HCT116 (cell line): ENCODE measurements around the gene ICE1.

ENCODE experiments used
- CEBPB ChIP-seq: IDR thresholded peaks from 2 replicates; pipeline ENCODE4 v1.6.1; 2012; ENCODE audit warnings: low read depth
- EZH2 ChIP-seq: fragments of 200-600 bp; sonication (generic); IDR thresholded peaks from 2 replicates; pipeline ENCODE4 v1.6.1; 2017; ENCODE audit warnings: antibody characterized with exemption, mixed run types
- EZH2phosphoT487 ChIP-seq: fragments of 200-600 bp; IDR thresholded peaks from 2 replicates; pipeline ENCODE4 v1.6.1; 2018; ENCODE audit warnings: antibody characterized with exemption, borderline replicate concordance
- JUND ChIP-seq: IDR thresholded peaks from 2 replicates; pipeline ENCODE4 v1.6.1; 2012
- POLR2A ChIP-seq: IDR thresholded peaks from 2 replicates; pipeline ENCODE4 v1.7.0; 2011; ENCODE audit warnings: borderline replicate concordance; ENCODE audit not compliant: insufficient read depth, insufficient read length; ENCODE audit errors: extremely low read depth
- POLR2AphosphoS5 ChIP-seq: IDR thresholded peaks from 2 replicates; pipeline ENCODE4 v1.6.1; 2011; ENCODE audit warnings: mild to moderate bottlenecking, low read depth, low read length, moderate library complexity
- RAD21 ChIP-seq: IDR thresholded peaks from 2 replicates; pipeline ENCODE4 v1.6.1; 2012; ENCODE audit warnings: low read depth, mild to moderate bottlenecking
- SRF ChIP-seq: IDR thresholded peaks from 2 replicates; pipeline ENCODE4 v1.6.1; 2012; ENCODE audit warnings: low read depth
- TF ChIP-seq, protein P1 (sequence below), 3 experiments: fragments of 200-600 bp in 1 of 3; sonication (generic) in 1 of 3; IDR thresholded peaks in 2 of 3; conservative IDR thresholded peaks in 1 of 3; 2 replicates each; pipeline ENCODE4 v1.5.1; 2012 to 2017; ENCODE audit warnings: low read depth in 2 of 3, low read length in 2 of 3, antibody characterized with exemption in 1 of 3, borderline replicate concordance in 1 of 3, control low read depth in 1 of 3, mild to moderate bottlenecking in 1 of 3, mixed read lengths in 1 of 3, mixed run types in 1 of 3, moderate library complexity in 1 of 3; ENCODE audit not compliant: insufficient read depth in 1 of 3
- TF ChIP-seq, protein P2 (sequence below): IDR thresholded peaks from 2 replicates; pipeline ENCODE4 v1.6.1; 2012

- TF ChIP-seq EZH2: no peak
- TF ChIP-seq, protein P1, sequence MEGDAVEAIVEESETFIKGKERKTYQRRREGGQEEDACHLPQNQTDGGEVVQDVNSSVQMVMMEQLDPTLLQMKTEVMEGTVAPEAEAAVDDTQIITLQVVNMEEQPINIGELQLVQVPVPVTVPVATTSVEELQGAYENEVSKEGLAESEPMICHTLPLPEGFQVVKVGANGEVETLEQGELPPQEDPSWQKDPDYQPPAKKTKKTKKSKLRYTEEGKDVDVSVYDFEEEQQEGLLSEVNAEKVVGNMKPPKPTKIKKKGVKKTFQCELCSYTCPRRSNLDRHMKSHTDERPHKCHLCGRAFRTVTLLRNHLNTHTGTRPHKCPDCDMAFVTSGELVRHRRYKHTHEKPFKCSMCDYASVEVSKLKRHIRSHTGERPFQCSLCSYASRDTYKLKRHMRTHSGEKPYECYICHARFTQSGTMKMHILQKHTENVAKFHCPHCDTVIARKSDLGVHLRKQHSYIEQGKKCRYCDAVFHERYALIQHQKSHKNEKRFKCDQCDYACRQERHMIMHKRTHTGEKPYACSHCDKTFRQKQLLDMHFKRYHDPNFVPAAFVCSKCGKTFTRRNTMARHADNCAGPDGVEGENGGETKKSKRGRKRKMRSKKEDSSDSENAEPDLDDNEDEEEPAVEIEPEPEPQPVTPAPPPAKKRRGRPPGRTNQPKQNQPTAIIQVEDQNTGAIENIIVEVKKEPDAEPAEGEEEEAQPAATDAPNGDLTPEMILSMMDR (IDR thresholded peaks at IDR 0.05 in 2 of 3, conservative IDR thresholded peaks at IDR 0.05 in 1 of 3; ENCODE audit: borderline replicate concordance in 1 of 3, insufficient read depth in 1 of 3, low read depth in 2 of 3, low read length in 2 of 3): no peak
- TF ChIP-seq, protein P2, sequence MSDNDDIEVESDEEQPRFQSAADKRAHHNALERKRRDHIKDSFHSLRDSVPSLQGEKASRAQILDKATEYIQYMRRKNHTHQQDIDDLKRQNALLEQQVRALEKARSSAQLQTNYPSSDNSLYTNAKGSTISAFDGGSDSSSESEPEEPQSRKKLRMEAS: no peak
- TF ChIP-seq JUND: no peak
- TF ChIP-seq POLR2A: no peak
- TF ChIP-seq POLR2AphosphoS5: no peak
- no peak for TF ChIP-seq CEBPB
- TF ChIP-seq EZH2phosphoT487: no peak
- no peak for TF ChIP-seq SRF
- TF ChIP-seq RAD21: no peak
Observed at GRCh38 chr5:5418006-5418405, 4.5 kb upstream of the ICE1 start.
